ENCODE measurements around the gene MTRR. TPM values are rescaled to one million over a fixed set of nuclear protein-coding genes. Genes with fewer than 3 reads are reported as not detected.

MTRR gene
- total and polyA plus RNA-seq, 7 donors, result 13.8 to 50.4 (median 44.4) TPM

DNA sequence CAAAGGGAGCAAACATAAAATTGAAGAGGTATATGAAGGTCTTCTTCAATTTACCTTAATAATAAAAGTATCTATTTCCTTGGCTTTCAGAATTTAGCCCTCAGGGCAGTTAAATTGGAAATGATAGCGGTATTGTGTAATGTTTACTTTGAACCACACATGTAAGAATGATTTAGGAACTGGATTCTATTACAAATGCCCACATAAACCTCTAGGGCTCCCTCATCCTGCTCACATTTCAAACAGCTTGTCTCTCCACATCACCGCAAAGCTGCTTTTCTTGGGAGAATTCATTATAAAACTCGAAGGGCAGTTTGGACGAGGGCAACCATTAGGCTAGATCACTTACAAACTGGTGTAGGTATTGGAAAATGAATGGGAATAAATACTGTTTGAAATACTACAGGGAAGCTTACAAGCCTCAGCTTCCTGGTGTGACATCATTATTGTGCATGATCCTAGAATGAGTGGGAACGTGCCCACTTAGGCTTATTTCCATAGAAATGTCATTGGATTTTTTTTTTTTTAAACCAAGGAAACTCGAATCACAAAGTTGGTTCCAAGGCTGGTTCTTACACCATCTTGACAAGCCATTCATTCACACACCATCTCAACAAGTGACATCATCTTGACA, 47.3 kb downstream of the MTRR start:
- intact Hi-C loops (cut with DNase I), result no loop called here
- WGBS, 2 donors, result 83 to 88% methylated on average over 6 of the region's 6 CpGs
- H3K4me3 ChIP-seq, result no peak overlapping the region
- H3K4me1 ChIP-seq, result no peaks in the 10 kb centered on the region
- no peak overlapping the region for H3K27ac ChIP-seq
- DNase-seq, result no peak
- H3K36me3 ChIP-seq, result no peaks in the 10 kb centered on the region
- no peaks in the 10 kb centered on the region for H3K27me3 ChIP-seq
- TF ChIP-seq POLR2AphosphoS5 (IDR thresholded peaks at IDR 0.05) (no peak), POLR2A (IDR thresholded peaks at IDR 0.05) (no peak), EP300 (IDR thresholded peaks at IDR 0.05) (no peak)
- TF ChIP-seq, protein P1, sequence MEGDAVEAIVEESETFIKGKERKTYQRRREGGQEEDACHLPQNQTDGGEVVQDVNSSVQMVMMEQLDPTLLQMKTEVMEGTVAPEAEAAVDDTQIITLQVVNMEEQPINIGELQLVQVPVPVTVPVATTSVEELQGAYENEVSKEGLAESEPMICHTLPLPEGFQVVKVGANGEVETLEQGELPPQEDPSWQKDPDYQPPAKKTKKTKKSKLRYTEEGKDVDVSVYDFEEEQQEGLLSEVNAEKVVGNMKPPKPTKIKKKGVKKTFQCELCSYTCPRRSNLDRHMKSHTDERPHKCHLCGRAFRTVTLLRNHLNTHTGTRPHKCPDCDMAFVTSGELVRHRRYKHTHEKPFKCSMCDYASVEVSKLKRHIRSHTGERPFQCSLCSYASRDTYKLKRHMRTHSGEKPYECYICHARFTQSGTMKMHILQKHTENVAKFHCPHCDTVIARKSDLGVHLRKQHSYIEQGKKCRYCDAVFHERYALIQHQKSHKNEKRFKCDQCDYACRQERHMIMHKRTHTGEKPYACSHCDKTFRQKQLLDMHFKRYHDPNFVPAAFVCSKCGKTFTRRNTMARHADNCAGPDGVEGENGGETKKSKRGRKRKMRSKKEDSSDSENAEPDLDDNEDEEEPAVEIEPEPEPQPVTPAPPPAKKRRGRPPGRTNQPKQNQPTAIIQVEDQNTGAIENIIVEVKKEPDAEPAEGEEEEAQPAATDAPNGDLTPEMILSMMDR (IDR thresholded peaks at IDR 0.05), result no peak
- H3K9me3 ChIP-seq, result no peaks in the 10 kb centered on the region

DNA sequence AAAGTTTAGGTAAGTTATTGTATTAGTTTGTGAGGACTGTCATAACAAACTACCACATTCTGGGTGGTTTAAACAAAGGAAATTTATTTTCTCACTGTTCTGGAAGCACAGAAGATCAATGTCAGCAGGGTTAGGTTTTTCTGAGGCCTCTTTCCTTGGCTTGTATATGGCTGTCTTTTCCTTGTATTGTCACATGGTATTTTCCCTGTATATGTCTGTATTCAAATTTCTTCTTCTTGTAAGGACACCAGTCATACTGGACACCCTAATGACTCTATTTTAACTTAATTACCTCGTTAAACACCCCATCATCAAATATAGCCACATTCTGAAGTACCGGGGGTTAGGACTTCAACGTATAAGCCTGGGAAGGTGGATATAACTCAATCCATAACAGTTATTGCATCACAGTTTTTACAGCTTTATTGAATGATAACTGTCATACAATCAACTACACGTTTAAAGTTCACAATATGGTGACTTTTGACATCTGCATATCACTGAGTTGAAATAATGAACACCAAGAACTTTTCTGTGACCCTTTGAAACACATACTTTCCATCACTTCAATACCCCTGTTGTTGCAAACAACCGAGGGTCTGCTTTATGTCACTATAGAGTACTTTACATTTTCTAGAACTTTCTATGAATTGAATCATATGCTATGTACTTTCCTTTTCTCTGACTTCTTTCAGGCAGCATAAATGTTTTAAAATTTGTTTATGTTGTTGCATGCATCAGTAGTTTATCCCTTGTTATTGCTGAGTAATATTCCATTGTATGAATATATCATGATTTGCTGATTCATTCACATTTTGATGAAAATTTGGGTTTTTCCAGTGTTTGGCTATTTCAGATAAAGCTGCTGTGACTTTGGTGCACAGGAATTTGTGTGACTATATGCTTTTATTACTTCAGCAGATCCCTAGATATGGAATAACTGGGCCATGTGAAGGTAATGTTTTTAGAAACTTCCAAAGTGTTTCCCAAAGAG, 48.5 kb downstream of the MTRR start:
- no peak overlapping the region for H3K27ac ChIP-seq
- H3K4me3 ChIP-seq, result no peak overlapping the region
- DNase-seq, result no peak
- no peaks in the 10 kb centered on the region for H3K4me1 ChIP-seq
- no peaks in the 10 kb centered on the region for H3K36me3 ChIP-seq
- intact Hi-C loops (cut with DNase I), result no loop called here
- WGBS, 2 donors, result 27 to 75% methylated on average over 5 of the region's 5 CpGs
- H3K9me3 ChIP-seq, result no peaks in the 10 kb centered on the region
- no peaks in the 10 kb centered on the region for H3K27me3 ChIP-seq
- no peak for TF ChIP-seq EP300 (IDR thresholded peaks at IDR 0.05)
- TF ChIP-seq, protein P1 (IDR thresholded peaks at IDR 0.05), result no peak
- no peak for TF ChIP-seq POLR2A (IDR thresholded peaks at IDR 0.05)
- TF ChIP-seq POLR2AphosphoS5 (IDR thresholded peaks at IDR 0.05), result no peak

DNA sequence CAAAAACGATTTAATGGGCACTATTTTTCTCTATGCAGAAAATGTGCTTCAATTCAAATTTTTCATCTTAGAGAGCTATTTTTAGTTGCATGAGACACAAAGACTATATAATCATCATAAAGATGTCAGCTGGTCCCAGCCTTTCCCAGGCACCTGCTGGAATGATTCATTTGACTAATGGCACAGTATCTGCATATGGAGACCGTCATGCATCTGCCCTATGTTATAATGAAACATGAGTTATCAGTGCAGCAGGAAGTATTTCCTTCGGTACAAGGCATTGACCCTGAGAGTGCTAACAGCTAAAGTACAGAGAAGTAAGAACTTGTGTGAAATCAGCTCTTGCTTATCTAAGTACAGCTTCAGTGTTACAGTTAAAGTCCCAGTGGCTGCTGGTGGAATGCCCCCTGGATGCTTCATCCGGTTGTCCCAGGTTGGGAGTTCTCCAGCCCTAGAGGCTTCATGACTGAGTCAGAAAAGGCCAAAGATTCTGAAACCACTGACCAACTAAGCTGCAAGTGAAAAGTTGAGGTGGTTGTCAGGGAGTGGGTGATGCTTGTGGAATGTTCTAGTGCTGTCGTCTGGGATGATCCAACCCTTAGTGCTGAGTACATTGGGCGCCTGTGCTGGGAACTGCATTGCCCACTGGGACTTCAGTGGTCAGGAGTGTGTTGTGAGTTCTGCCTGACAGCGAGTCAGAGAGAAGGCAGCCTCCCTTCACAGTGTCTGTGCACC, 57.2 kb downstream of the MTRR start:
- WGBS, 2 donors, result 68 to 71% methylated on average over 7 of the region's 7 CpGs
- Histone ChIP-seq H3K9me3 (no peaks in the 10 kb centered on the region), H3K4me1 (no peaks in the 10 kb centered on the region), H3K27me3 (no peaks in the 10 kb centered on the region), H3K27ac (no peak overlapping the region), H3K36me3 (no peaks in the 10 kb centered on the region), H3K4me3 (no peak overlapping the region)
- intact Hi-C loops (cut with DNase I), result loop anchor here (10.0 kb wide), 1 partner anchor 759 kb away; no protein-coding TSS in a partner anchor
- no peak for DNase-seq
- TF ChIP-seq POLR2A (IDR thresholded peaks at IDR 0.05) (no peak), POLR2AphosphoS5 (IDR thresholded peaks at IDR 0.05) (no peak), EP300 (IDR thresholded peaks at IDR 0.05) (no peak)
- TF ChIP-seq, protein P1 (IDR thresholded peaks at IDR 0.05), result no peak

DNA sequence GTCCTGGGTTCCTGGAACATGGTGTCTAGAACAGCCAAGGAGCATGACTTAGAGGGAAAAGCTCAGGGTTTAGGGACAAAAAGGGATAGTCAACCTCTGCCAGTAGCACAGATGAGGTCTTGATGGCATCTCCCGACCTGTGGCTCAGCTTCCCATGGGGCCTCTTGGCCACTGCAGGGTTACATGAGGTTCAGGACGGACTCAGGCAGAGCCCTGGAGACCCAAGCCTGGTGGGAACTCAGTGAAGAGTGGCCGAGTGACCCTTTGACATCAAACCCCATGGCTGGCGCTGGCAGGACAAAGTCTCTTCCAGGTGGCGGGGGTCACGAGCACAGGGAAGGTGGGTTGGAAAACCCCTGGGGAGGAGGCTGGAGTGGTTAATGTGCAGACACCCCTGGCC, 57.8 kb downstream of the MTRR start:
- Histone ChIP-seq H3K36me3 (no peaks in the 10 kb centered on the region), H3K4me3 (no peak overlapping the region), H3K9me3 (no peaks in the 10 kb centered on the region), H3K27ac (no peak overlapping the region), H3K4me1 (no peaks in the 10 kb centered on the region), H3K27me3 (no peaks in the 10 kb centered on the region)
- no peak for DNase-seq
- 89 to 91% methylated on average over 6 of the region's 6 CpGs for WGBS, 2 donors
- intact Hi-C loops (cut with DNase I), result loop anchor here (10.0 kb wide), 1 partner anchor 758 kb away; no protein-coding TSS in a partner anchor
- TF ChIP-seq POLR2A (IDR thresholded peaks at IDR 0.05) (no peak), EP300 (IDR thresholded peaks at IDR 0.05) (no peak), POLR2AphosphoS5 (IDR thresholded peaks at IDR 0.05) (no peak)
- TF ChIP-seq, protein P1 (IDR thresholded peaks at IDR 0.05), result no peak

Data from sigmoid colon (tissue), 7 donors.